Measurements from ENCODE around the gene ANO1.

- TF ChIP-seq CHD7 (IDR thresholded peaks at IDR 0.05; ENCODE audit: insufficient replicate concordance, low read length) (no peak), JUN (IDR thresholded peaks at IDR 0.05; ENCODE audit: low read depth, low read length) (no peak), POLR2A (IDR thresholded peaks at IDR 0.05; ENCODE audit: control extremely low read depth in 1 of 2, low read depth in 2 of 2, low read length in 2 of 2) (no peak), SRF (IDR thresholded peaks at IDR 0.05; ENCODE audit: low read depth, low read length) (no peak), EGR1 (IDR thresholded peaks at IDR 0.05; ENCODE audit: borderline replicate concordance, low read depth, low read length) (no peak), ATF3 (IDR thresholded peaks at IDR 0.05; ENCODE audit: insufficient read depth, low read depth, low read length) (no peak), BRCA1 (IDR thresholded peaks at IDR 0.05; ENCODE audit: low read depth, low read length) (no peak), EZH2 (IDR thresholded peaks at IDR 0.05; ENCODE audit: low read depth, low read length, severe bottlenecking) (no peak), ASH2L (IDR thresholded peaks at IDR 0.05; ENCODE audit: low read length) (no peak), SIRT6 (IDR thresholded peaks at IDR 0.05; ENCODE audit: low read length) (no peak), E2F6 (IDR thresholded peaks at IDR 0.05) (no peak), SUZ12 (IDR thresholded peaks at IDR 0.05; ENCODE audit: low read length) (no peak), CEBPB (IDR thresholded peaks at IDR 0.05; ENCODE audit: low read depth, low read length) (no peak)
- TF ChIP-seq, protein P1, sequence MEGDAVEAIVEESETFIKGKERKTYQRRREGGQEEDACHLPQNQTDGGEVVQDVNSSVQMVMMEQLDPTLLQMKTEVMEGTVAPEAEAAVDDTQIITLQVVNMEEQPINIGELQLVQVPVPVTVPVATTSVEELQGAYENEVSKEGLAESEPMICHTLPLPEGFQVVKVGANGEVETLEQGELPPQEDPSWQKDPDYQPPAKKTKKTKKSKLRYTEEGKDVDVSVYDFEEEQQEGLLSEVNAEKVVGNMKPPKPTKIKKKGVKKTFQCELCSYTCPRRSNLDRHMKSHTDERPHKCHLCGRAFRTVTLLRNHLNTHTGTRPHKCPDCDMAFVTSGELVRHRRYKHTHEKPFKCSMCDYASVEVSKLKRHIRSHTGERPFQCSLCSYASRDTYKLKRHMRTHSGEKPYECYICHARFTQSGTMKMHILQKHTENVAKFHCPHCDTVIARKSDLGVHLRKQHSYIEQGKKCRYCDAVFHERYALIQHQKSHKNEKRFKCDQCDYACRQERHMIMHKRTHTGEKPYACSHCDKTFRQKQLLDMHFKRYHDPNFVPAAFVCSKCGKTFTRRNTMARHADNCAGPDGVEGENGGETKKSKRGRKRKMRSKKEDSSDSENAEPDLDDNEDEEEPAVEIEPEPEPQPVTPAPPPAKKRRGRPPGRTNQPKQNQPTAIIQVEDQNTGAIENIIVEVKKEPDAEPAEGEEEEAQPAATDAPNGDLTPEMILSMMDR (IDR thresholded peaks at IDR 0.05; ENCODE audit: control extremely low read depth in 1 of 3, insufficient read depth in 1 of 3, low read depth in 1 of 3, low read length in 3 of 3), result no peak
Measured at GRCh38 chr11:70233034-70233433, 154.9 kb downstream of the ANO1 start.
